Skeletal muscle satellite cell (primary cell): ENCODE measurements around the gene ERFL.
A peak's percentile ranks its signal among the peaks of the same experiment; 100 is the strongest.

Source experiments
- H3K27me3 ChIP-seq: 2 replicates; pipeline ENCODE4 v1.7.0; 2013; ENCODE audit warnings: low read length; ENCODE audit not compliant: control insufficient read depth, insufficient read depth
- H3K36me3 ChIP-seq: 2 replicates; pipeline ENCODE4 v1.7.0; 2013; ENCODE audit warnings: mild to moderate bottlenecking, control low read depth, low read length; ENCODE audit not compliant: insufficient read depth
- H3K4me1 ChIP-seq: 2 replicates; pipeline ENCODE4 v1.7.0; 2013; ENCODE audit warnings: low read length; ENCODE audit not compliant: control insufficient read depth, insufficient read depth
- H3K4me2 ChIP-seq: 2 replicates; pipeline ENCODE4 v1.7.0; 2013; ENCODE audit warnings: mild to moderate bottlenecking, low read length
- H3K4me3 ChIP-seq: 2 replicates; pipeline ENCODE4 v1.7.0; 2013; ENCODE audit warnings: low read length
- H3K9ac ChIP-seq: 2 replicates; pipeline ENCODE4 v1.7.0; 2013; ENCODE audit warnings: mild to moderate bottlenecking, low read depth, low read length, moderate library complexity
- H3K9me3 ChIP-seq: replicated peaks from 2 replicates; pipeline ENCODE4 v1.7.0; 2013; ENCODE audit warnings: mild to moderate bottlenecking, control low read depth, low read length

Gene ERFL

DNA sequence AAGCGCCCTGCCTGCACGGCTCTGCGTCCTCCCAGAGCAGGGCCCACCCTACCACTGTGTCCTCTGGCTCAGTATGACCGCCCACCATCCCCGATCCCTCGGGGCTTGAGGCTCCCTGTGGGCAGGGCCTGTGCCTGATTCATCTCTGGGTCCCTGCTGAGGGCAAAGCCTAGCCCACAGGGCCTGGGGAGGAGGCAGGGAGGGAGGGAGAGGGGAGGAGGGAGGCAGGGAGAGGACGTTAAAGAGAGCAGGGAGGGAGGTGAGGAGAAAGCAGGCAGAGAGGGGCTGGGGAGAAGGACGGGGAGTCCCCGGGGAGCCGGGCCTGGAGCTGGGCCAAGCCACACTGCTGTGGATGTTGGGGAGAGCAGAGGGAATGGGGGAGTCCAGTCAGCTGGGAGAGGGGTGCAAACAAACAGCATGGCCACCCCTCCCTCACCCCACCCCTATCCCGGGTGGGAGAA is 4.0 kb upstream of the ERFL start:
- H3K9ac ChIP-seq: no peak overlapping the region
- no peak overlapping the region for H3K4me3 ChIP-seq
- H3K36me3 ChIP-seq: no peaks in the 10 kb centered on the region
- H3K4me1 ChIP-seq: peaks cover 31% of the 10 kb centered on the region
- H3K27me3 ChIP-seq: peaks cover 68% of the 10 kb centered on the region
- H3K4me2 ChIP-seq: no peak overlapping the region
- H3K9me3 ChIP-seq: no peaks in the 10 kb centered on the region

DNA sequence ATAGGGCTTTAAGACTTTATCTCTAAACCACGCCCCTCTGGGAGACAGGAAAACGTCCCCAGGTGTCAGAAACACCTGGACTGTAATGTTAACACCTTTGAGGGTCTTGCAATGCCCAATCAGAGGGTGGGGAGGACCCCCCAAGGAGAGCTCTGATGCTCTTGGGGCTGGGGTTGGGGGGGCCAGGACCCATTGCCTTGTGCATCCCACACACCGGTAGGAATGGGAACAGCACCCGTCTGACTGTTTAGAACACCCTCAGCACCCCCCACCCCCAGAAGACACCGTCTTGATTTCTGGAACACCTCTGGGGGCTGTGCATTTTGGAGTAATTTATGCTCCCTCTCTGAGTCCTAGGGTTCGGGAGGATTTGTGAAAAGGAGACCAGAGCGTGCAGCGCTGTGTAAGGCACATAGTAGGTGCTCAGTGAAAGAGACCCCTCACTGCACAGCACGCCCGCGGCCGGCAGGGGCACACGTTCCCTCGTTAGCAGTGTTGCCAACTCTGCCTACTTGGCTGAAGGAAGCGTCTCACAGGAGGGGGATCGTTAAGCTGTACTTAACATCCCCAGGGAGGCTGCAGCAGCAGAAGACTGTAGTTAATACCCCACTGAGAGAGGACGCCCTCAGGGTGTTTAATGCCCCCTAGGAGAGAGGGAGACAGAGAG is 2.8 kb upstream of the ERFL start:
- Histone ChIP-seq H3K4me3 (no peak overlapping the region), H3K9ac (no peak overlapping the region), H3K36me3 (no peaks in the 10 kb centered on the region), H3K9me3 (no peaks in the 10 kb centered on the region), H3K27me3 (peaks cover 79% of the 10 kb centered on the region), H3K4me1 (peaks cover 22% of the 10 kb centered on the region), H3K4me2 (no peak overlapping the region)

- Histone ChIP-seq H3K4me3 (no peak overlapping the region), H3K4me2 (no peak overlapping the region), H3K36me3 (no peaks in the 10 kb centered on the region), H3K27me3 (peaks cover 80% of the 10 kb centered on the region), H3K9me3 (no peaks in the 10 kb centered on the region), H3K4me1 (peaks cover 16% of the 10 kb centered on the region), H3K9ac (no peak overlapping the region)
Observed at GRCh38 chr19:41930322-41930722, 2.1 kb upstream of the ERFL start.

GRCh38 chr19:41929536-41930071 is 1.4 kb upstream of the ERFL start:
- no peak overlapping the region for H3K4me3 ChIP-seq
- H3K9ac ChIP-seq: no peak overlapping the region
- peaks cover 12% of the 10 kb centered on the region for H3K4me1 ChIP-seq
- peaks cover 82% of the 10 kb centered on the region for H3K27me3 ChIP-seq
- no peaks in the 10 kb centered on the region for H3K36me3 ChIP-seq
- H3K9me3 ChIP-seq: no peaks in the 10 kb centered on the region
- H3K4me2 ChIP-seq: no peak overlapping the region

GRCh38 chr19:41928754-41929535 is 696 bp upstream of the ERFL start:
- no peaks in the 10 kb centered on the region for H3K36me3 ChIP-seq
- H3K9ac ChIP-seq: no peak overlapping the region
- H3K4me3 ChIP-seq: peak overlapping the region; percentile 25
- no peaks in the 10 kb centered on the region for H3K9me3 ChIP-seq
- H3K27me3 ChIP-seq: peaks cover 84% of the 10 kb centered on the region
- peaks cover 12% of the 10 kb centered on the region for H3K4me1 ChIP-seq
- peak overlapping the region; percentile 89 for H3K4me2 ChIP-seq

GRCh38 chr19:41927497-41928192 is 604 bp downstream of the ERFL start:
- peak overlapping the region; percentile 89 for H3K4me2 ChIP-seq
- no peaks in the 10 kb centered on the region for H3K36me3 ChIP-seq
- no peaks in the 10 kb centered on the region for H3K9me3 ChIP-seq
- H3K4me3 ChIP-seq: peak overlapping the region; percentile 65
- no peak overlapping the region for H3K9ac ChIP-seq
- H3K4me1 ChIP-seq: peaks cover 9% of the 10 kb centered on the region
- H3K27me3 ChIP-seq: peaks cover 80% of the 10 kb centered on the region

- no peak overlapping the region for H3K9ac ChIP-seq
- peaks cover 80% of the 10 kb centered on the region for H3K27me3 ChIP-seq
- H3K4me3 ChIP-seq: no peak overlapping the region
- no peak overlapping the region for H3K4me2 ChIP-seq
- no peaks in the 10 kb centered on the region for H3K36me3 ChIP-seq
- no peaks in the 10 kb centered on the region for H3K9me3 ChIP-seq
- peaks cover 8% of the 10 kb centered on the region for H3K4me1 ChIP-seq
Observed at GRCh38 chr19:41926763-41927496, 1.3 kb downstream of the ERFL start.

GRCh38 chr19:41926028-41926762 is 2.1 kb downstream of the ERFL start:
- H3K27me3 ChIP-seq: peaks cover 79% of the 10 kb centered on the region
- H3K9me3 ChIP-seq: no peaks in the 10 kb centered on the region
- H3K9ac ChIP-seq: no peak overlapping the region

GRCh38 chr19:41925208-41926003 is 2.8 kb downstream of the ERFL start:
- Histone ChIP-seq H3K9ac (no peak overlapping the region), H3K27me3 (peaks cover 79% of the 10 kb centered on the region)

More at GRCh38 chr19:41926028-41926762, 2.1 kb downstream of the ERFL start:
- H3K36me3 ChIP-seq: no peaks in the 10 kb centered on the region
- no peak overlapping the region for H3K4me2 ChIP-seq
- no peak overlapping the region for H3K4me3 ChIP-seq
- peaks cover 8% of the 10 kb centered on the region for H3K4me1 ChIP-seq

More at GRCh38 chr19:41925208-41926003, 2.8 kb downstream of the ERFL start:
- Histone ChIP-seq H3K4me2 (no peak overlapping the region), H3K9me3 (no peaks in the 10 kb centered on the region), H3K4me3 (no peak overlapping the region), H3K4me1 (peaks cover 8% of the 10 kb centered on the region), H3K36me3 (no peaks in the 10 kb centered on the region)
